WTC11 (cell line): ENCODE measurements around the gene KIF3B. TPM values are rescaled to one million over a fixed set of nuclear protein-coding genes. Genes with fewer than 3 reads are reported as not detected.
A peak's percentile ranks its signal among the peaks of the same experiment; 100 is the strongest.

Experiments used
- ATAC-seq: fragments of 200-7000 bp; cut with Tn5 transposase; 2 replicates; pipeline ENCODE4 v1.10.0; 2021; ENCODE audit warnings: mild to moderate bottlenecking, moderate library complexity
- CTCF ChIA-PET: fragments of 300-600 bp; sonication (Branson Sonifier 250); formaldehyde crosslinking; loops from one replicate; lab custom pipeline; 2021; ENCODE audit warnings: antibody characterized with exemption; lab: Charles Lee
- POLR2A ChIA-PET: fragments of 350-600 bp; sonication (Branson Sonifier 250); formaldehyde crosslinking; loops from one replicate; lab custom pipeline; 2021; ENCODE audit warnings: antibody characterized with exemption; lab: Charles Lee
- DNase-seq: peaks from one replicate; pipeline ENCODE4 v3.0.0; 2021; ENCODE audit warnings: low spot score
- H3K27ac Mint-ChIP-seq: 2 replicates; pipeline ENCODE4 v1.8.0; 2021; ENCODE audit warnings: mixed read lengths
- H3K27me3 Mint-ChIP-seq: 2 replicates; pipeline ENCODE4 v1.8.0; 2021; ENCODE audit warnings: low read depth, mild to moderate bottlenecking, moderate library complexity, mixed read lengths
- H3K36me3 Mint-ChIP-seq: 2 replicates; pipeline ENCODE4 v1.8.0; 2021; ENCODE audit warnings: mixed read lengths
- H3K4me1 Mint-ChIP-seq: 2 replicates; pipeline ENCODE4 v1.8.0; 2022; ENCODE audit warnings: mixed read lengths
- H3K4me3 Mint-ChIP-seq: 2 replicates; pipeline ENCODE4 v1.8.0; 2021; ENCODE audit warnings: mild to moderate bottlenecking, moderate library complexity, mixed read lengths
- H3K9me3 Mint-ChIP-seq: 2 replicates; pipeline ENCODE4 v1.8.0; 2021; ENCODE audit warnings: mixed read lengths
- ETV6 ChIP-seq: sonication (generic); formaldehyde crosslinking; IDR thresholded peaks from 2 replicates; pipeline ENCODE4 v1.8.1; 2022; ENCODE audit warnings: mild to moderate bottlenecking, missing genetic modification reagents
- FOXJ3 ChIP-seq: sonication (generic); formaldehyde crosslinking; IDR thresholded peaks from 2 replicates; pipeline ENCODE4 v1.9.0; 2021; ENCODE audit warnings: missing genetic modification reagents, mild to moderate bottlenecking, borderline replicate concordance
- FOXK1 ChIP-seq: sonication (generic); formaldehyde crosslinking; IDR thresholded peaks from 2 replicates; pipeline ENCODE4 v1.8.0; 2022; ENCODE audit warnings: mild to moderate bottlenecking, moderate library complexity, missing genetic modification reagents
- GABPB1 ChIP-seq: sonication (generic); formaldehyde crosslinking; IDR thresholded peaks from 2 replicates; pipeline ENCODE4 v1.8.1; 2023; ENCODE audit warnings: mild to moderate bottlenecking, missing genetic modification reagents
- HMGA2 ChIP-seq: fragments of 250-450 bp; sonication (Bioruptor Pico); IDR thresholded peaks from 2 replicates; pipeline ENCODE4 v1.4.0; 2021; ENCODE audit warnings: mild to moderate bottlenecking, moderate library complexity
- JUN ChIP-seq: sonication (generic); formaldehyde crosslinking; IDR thresholded peaks from 2 replicates; pipeline ENCODE4 v1.8.0; 2023; ENCODE audit warnings: mild to moderate bottlenecking, missing genetic modification reagents
- NFATC4 ChIP-seq: fragments of 250-450 bp; sonication (Bioruptor Pico); IDR thresholded peaks from 2 replicates; pipeline ENCODE4 v1.9.0; 2021; ENCODE audit warnings: mild to moderate bottlenecking
- NR1H2 ChIP-seq: sonication (generic); formaldehyde crosslinking; IDR thresholded peaks from 2 replicates; pipeline ENCODE4 v1.9.0; 2021; ENCODE audit warnings: mild to moderate bottlenecking, moderate library complexity, missing genetic modification reagents
- NR2C2 ChIP-seq: sonication (generic); formaldehyde crosslinking; IDR thresholded peaks from 2 replicates; pipeline ENCODE4 v1.8.0; 2022; ENCODE audit warnings: mild to moderate bottlenecking, missing genetic modification reagents
- RELA ChIP-seq: sonication (generic); formaldehyde crosslinking; IDR thresholded peaks from 2 replicates; pipeline ENCODE4 v1.8.1; 2022; ENCODE audit warnings: missing genetic modification reagents, mild to moderate bottlenecking, borderline replicate concordance
- SOX15 ChIP-seq: fragments of 250-450 bp; sonication (Bioruptor Pico); IDR thresholded peaks from 2 replicates; pipeline ENCODE4 v1.9.0; 2021; ENCODE audit warnings: mild to moderate bottlenecking
- TCF7 ChIP-seq: sonication (generic); formaldehyde crosslinking; IDR thresholded peaks from 2 replicates; pipeline ENCODE4 v1.8.0; 2022; ENCODE audit warnings: mild to moderate bottlenecking, low read depth, missing genetic modification reagents, moderate library complexity
- TEAD4 ChIP-seq: sonication (generic); formaldehyde crosslinking; IDR thresholded peaks from 2 replicates; pipeline ENCODE4 v1.8.0; 2022; ENCODE audit warnings: mild to moderate bottlenecking, missing genetic modification reagents
- ZBTB21 ChIP-seq: sonication (generic); formaldehyde crosslinking; IDR thresholded peaks from 2 replicates; pipeline ENCODE4 v1.8.1; 2023; ENCODE audit warnings: mild to moderate bottlenecking, missing genetic modification reagents, borderline replicate concordance
- ZNF121 ChIP-seq: sonication (generic); formaldehyde crosslinking; IDR thresholded peaks from 2 replicates; pipeline ENCODE4 v1.8.0; 2023; ENCODE audit warnings: missing genetic modification reagents
- ZNF416 ChIP-seq: fragments of 250-450 bp; sonication (Bioruptor Pico); IDR thresholded peaks from 2 replicates; pipeline ENCODE4 v1.9.0; 2021; ENCODE audit warnings: mild to moderate bottlenecking, inconsistent platforms
- ZNF671 ChIP-seq: fragments of 250-450 bp; sonication (Bioruptor Pico); IDR thresholded peaks from 2 replicates; pipeline ENCODE4 v1.8.0; 2021; ENCODE audit warnings: mild to moderate bottlenecking
- total RNA-seq: library from RNA; stranded (reverse); gene quantifications from 3 replicates; pipeline ENCODE4 v1.2.3, GENCODE V29; 2021
- TF ChIP-seq, protein P1 (sequence below): sonication (generic); formaldehyde crosslinking; IDR thresholded peaks from 2 replicates; pipeline ENCODE4 v1.8.0; 2023; ENCODE audit warnings: mild to moderate bottlenecking, missing genetic modification reagents
- TF ChIP-seq, protein P2 (sequence below): fragments of 250-450 bp; sonication (Bioruptor Pico); conservative IDR thresholded peaks from 2 replicates; pipeline ENCODE4 v1.9.0; 2021; ENCODE audit warnings: mild to moderate bottlenecking
- TF ChIP-seq, protein P3 (sequence below): sonication (generic); formaldehyde crosslinking; IDR thresholded peaks from 2 replicates; pipeline ENCODE4 v1.8.1; 2022; ENCODE audit warnings: low read depth, missing genetic modification reagents, borderline replicate concordance
- TF ChIP-seq, protein P4 (sequence below): fragments of 250-450 bp; sonication (Bioruptor Pico); IDR thresholded peaks from 2 replicates; pipeline ENCODE4 v1.9.0; 2021; ENCODE audit warnings: mild to moderate bottlenecking

The KIF3B gene
- total RNA-seq, 1 experiment from 2014 or later = 21.5 TPM

DNA sequence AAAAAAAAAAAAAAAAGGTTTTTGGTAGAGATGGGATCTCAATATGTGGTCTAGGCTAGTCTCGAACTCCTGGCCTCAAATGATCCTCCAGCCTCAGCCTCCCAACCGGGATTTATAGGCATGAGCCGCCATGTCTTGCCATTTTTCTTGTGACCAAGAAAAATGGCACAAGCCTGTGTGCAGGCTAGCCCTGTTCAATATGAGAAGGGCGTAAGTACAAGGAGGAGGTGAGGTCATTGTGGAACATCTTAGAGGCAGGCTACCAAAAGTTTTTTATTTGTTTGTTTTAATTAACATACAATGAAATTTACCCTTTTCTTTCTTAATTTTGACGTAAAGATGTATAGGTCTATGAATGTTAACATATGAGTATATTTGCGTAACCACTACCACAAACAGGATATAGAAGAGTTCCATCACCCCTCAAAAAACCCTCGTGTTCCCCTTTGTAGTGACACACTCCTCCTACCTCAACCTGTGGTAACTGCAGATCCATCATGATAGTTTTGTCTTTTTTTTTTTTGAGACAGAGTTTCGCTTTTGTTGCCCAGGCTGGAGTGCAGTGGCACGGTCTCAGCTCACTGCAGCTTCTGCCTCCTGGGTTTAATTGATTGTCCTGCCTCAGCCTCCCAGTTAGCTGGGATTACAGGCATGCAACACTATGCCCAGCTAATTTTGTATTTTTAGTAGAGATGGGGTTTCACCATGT, 28.3 kb upstream of the KIF3B start (continued):
- TF ChIP-seq, protein P1, sequence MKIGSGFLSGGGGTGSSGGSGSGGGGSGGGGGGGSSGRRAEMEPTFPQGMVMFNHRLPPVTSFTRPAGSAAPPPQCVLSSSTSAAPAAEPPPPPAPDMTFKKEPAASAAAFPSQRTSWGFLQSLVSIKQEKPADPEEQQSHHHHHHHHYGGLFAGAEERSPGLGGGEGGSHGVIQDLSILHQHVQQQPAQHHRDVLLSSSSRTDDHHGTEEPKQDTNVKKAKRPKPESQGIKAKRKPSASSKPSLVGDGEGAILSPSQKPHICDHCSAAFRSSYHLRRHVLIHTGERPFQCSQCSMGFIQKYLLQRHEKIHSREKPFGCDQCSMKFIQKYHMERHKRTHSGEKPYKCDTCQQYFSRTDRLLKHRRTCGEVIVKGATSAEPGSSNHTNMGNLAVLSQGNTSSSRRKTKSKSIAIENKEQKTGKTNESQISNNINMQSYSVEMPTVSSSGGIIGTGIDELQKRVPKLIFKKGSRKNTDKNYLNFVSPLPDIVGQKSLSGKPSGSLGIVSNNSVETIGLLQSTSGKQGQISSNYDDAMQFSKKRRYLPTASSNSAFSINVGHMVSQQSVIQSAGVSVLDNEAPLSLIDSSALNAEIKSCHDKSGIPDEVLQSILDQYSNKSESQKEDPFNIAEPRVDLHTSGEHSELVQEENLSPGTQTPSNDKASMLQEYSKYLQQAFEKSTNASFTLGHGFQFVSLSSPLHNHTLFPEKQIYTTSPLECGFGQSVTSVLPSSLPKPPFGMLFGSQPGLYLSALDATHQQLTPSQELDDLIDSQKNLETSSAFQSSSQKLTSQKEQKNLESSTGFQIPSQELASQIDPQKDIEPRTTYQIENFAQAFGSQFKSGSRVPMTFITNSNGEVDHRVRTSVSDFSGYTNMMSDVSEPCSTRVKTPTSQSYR = no peak
- no peak for TF ChIP-seq FOXK1 (CRISPR knock-in tag)
- TF ChIP-seq NR1H2 (CRISPR knock-in tag) = no peak
- TF ChIP-seq, protein P2, sequence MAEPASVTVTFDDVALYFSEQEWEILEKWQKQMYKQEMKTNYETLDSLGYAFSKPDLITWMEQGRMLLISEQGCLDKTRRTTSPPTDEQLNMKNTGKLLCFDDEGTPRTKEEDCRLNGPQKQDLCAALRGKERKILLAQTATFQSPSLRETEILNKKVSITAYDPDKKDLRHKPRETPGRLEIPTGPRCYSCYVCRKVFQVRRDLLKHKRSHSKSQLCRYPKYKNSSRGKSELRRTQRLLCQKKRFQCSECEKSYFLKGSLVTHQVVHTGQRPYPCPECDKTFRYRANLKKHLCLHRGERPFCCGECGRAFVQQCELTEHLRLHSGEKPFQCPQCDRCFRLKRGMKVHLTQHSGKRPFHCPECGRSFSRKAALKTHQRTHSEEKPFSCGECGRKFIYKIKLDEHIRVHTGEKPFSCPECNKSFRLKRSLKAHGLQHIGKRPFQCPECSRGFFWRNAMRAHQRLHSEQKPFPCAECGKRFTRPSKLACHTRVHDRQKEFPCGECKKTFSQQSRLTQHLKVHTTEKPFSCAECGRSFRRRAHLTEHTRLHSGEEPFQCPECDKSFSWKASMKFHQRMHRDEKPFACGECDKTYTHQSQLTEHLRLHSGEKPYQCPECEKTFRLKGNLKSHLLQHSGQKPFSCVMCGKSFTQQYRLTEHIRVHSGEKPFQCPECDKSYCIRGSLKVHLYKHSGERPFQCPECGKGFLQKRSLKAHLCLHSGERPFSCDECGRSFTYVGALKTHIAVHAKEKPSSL = no peak
- no peak for TF ChIP-seq TCF7
- no peak for TF ChIP-seq HMGA2

DNA sequence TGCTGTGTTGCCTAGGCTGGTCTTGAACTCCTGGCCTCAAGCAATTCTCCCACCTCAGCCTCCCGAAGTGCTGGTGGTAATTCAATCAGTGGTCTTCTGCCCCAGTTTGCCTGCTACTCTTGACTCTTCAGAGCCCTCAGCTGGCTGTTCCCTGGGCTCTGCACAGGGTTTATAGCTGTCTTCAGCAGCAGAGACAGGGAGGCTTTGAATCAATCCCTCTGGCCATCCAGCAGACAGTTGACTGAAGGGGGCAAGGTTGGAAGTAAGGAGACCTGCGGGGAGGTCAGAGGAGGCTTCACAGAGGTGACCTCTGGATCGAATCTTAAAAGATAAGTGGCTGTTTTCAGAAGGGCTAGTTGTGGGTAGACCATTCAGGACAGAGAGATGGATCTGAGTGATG, 26.0 kb upstream of the KIF3B start:
- H3K4me3 Mint-ChIP-seq = no peak overlapping the region
- DNase-seq (no peak), ATAC-seq (no peak)
- ChIA-PET POLR2A (no interaction called here), CTCF (no interaction called here)
- no peaks in the 10 kb centered on the region; the same call in 1 of the 2 replicates for H3K27me3 Mint-ChIP-seq
- no peaks in the 10 kb centered on the region for H3K36me3 Mint-ChIP-seq
- peaks cover 4% of the 10 kb centered on the region; the same call in 1 of the 2 replicates for H3K9me3 Mint-ChIP-seq
- 0 out of 2 replicates have a peak overlapping the region, but pooled peaks have one; percentile 43 for H3K27ac Mint-ChIP-seq
- H3K4me1 Mint-ChIP-seq = no peaks in the 10 kb centered on the region
- TF ChIP-seq NR2C2 (no peak), ZNF416 (CRISPR knock-in tag) (no peak), ZNF121 (CRISPR knock-in tag) (no peak), ZNF671 (CRISPR knock-in tag) (no peak), ZBTB21 (CRISPR knock-in tag) (no peak), SOX15 (CRISPR knock-in tag) (no peak), FOXJ3 (CRISPR knock-in tag) (no peak), NFATC4 (CRISPR knock-in tag) (no peak), TEAD4 (CRISPR knock-in tag) (no peak), RELA (CRISPR knock-in tag) (no peak), JUN (no peak), GABPB1 (CRISPR knock-in tag) (no peak), ETV6 (no peak)
- TF ChIP-seq, protein P3, sequence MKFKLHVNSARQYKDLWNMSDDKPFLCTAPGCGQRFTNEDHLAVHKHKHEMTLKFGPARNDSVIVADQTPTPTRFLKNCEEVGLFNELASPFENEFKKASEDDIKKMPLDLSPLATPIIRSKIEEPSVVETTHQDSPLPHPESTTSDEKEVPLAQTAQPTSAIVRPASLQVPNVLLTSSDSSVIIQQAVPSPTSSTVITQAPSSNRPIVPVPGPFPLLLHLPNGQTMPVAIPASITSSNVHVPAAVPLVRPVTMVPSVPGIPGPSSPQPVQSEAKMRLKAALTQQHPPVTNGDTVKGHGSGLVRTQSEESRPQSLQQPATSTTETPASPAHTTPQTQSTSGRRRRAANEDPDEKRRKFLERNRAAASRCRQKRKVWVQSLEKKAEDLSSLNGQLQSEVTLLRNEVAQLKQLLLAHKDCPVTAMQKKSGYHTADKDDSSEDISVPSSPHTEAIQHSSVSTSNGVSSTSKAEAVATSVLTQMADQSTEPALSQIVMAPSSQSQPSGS (CRISPR knock-in tag) = no peak
- TF ChIP-seq, protein P2 = no peak
- TF ChIP-seq, protein P1 = no peak
- TF ChIP-seq, protein P4, sequence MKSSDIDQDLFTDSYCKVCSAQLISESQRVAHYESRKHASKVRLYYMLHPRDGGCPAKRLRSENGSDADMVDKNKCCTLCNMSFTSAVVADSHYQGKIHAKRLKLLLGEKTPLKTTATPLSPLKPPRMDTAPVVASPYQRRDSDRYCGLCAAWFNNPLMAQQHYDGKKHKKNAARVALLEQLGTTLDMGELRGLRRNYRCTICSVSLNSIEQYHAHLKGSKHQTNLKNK = no peak
